NCI-H1417 treated with DMSO at 0.1 percent for 48 hours (cell line): ENCODE results near the gene EIF3K.

Experiments
- DNase-seq: peaks from one replicate; lab custom pipeline; 2025; lab: John Stamatoyannopoulos, UW

EIF3K gene

DNA sequence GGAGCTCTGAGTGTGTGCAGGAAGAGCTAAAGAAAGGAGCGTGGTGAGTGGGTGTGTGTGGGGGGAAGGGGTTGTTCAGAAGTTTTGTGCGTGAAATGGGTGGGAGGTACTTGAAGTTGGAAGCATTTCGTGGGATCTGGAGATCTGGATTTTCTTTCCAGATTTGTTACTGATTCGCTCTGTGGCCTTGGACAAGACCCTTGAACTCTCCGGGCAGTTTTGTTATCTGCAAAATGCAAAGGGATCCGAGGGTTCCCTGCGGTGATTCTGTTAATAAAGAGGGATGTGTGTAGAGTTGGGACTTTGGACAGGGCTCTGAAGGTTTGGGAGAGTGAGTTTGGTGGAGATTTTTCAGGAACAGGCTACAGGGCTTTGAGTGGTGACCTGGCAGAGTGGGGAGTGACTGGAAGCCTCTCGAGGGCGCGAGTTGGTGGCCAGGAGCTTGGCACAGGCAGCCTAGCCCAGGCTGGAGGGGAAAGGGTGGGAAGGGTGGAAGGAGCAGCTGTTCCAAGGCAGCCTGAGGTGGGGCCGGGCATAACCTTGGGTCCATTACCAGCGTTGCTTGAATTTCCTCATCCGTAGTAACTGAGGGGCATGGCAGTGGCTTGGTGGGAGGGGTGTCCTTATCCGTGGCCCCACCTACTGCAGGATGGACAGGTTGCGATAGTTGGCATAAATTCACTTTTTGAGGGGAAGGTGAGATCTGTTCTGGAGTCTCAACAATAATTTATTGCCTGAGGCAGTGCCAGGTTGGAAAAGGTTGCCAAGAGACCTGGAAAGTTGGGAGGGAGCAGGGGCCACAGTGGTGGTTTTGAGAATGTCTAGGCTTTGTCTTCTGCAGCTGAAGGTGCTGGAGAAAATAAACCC lies 30.6 kb downstream of the EIF3K start:
- no peak for DNase-seq

DNA sequence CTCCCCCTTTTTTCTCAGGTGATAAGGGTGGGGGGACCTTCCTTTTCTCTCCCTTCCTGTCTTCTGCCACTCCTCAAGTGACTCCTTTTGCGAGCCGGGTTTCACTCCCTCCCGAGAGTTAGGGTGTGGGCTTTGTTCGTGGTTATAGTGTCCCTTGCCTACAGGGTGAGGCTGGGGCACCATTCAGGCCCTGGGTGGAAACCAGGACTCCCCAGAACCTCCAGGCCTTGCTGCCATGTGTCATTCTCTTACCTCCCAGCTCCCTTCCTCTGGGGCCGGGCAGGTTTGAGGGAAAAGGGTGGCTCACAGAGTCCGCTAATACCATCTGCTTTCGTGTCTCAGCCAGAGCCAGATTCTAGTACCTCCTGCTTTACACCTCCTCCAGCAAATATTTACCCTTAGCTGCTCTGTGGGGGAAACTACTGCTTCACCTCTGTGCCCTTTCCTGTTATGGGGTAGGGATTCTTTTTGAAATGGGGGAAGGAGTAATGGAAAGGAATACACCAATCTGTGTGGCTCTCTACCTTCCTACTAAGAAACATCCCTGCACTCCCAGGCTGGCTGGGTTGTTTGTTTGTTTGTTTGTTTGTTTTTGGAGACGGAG lies 31.3 kb downstream of the EIF3K start:
- no peak for DNase-seq

DNA sequence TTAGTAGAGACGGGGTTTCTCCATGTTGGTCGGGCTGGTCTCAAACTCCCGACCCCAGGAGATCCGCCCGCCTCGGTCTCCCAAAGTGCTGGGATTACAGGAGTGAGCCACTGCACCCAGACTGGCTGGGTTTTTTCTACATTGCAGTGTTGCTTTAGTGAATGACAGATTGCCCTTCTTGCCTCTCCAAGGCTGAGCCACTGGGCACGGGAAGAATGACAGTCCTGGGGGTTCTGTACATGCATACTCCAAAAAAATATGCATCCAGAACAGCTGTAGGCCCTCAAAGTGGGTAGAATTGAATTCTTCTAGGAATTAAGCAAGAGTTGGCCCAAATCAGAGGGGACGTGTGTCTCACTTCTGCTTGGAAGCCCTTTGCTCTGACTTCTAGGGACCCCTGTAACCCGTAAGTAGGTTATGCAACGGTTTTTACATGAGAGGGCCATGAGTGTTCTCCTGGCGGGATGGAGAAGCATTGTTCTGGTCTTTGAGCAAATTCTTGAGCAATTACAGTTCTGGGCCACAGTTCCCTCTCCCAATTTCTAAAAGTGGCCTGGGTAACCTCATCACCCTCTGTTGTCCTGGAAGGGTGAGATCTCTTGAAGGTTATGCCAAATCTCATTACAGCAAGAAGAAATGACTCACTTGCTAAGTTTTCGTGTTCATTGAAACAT lies 32.1 kb downstream of the EIF3K start:
- no peak for DNase-seq

DNA sequence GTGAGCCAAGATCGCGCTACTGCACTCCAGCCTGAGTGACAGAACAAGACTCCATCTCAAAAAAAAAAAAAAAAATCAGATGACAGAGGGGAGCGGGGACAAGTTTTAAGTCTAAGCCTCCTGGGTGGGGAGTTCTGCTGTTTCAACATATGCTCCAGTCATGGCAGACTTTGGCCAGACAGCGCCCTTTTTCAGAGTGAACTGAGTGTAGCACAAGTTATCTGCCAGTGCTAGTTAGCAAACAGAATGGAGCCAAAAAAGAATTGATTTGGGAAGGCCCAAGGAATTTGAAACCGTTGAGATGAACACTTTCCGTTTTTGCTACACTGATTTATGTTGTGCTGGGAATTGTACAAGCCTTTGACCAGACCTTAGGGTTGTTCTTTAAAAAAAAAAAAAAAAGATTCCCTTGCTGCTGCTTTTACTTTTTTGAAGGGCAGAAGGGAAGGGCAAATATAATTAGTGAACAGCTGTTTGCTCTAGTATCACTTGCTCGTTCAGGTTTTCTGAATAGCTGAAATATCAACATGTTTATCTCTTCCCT lies 34.1 kb downstream of the EIF3K start:
- no peak for DNase-seq

DNA sequence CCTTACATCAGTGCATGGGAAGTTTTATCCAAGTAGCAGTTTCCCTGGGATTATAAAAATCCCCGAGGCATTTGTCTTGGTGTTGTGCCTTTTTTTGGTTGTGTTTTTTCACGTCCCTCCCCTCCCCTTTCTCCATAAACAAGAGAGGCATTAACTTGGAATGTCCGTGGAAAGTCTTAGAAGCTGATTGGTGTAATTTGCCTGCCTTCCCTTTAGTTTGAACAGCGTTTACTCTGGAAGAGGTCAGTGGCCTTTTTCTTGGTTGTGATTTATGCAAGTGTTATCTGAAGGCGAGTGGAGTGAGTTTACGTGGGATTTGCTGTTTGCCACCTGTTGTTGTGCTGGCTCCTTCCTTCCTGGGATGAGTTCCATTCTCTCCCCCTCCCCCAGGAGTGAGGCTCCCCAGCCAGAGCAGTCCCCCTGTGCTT lies 35.7 kb downstream of the EIF3K start:
- no peak for DNase-seq

DNA sequence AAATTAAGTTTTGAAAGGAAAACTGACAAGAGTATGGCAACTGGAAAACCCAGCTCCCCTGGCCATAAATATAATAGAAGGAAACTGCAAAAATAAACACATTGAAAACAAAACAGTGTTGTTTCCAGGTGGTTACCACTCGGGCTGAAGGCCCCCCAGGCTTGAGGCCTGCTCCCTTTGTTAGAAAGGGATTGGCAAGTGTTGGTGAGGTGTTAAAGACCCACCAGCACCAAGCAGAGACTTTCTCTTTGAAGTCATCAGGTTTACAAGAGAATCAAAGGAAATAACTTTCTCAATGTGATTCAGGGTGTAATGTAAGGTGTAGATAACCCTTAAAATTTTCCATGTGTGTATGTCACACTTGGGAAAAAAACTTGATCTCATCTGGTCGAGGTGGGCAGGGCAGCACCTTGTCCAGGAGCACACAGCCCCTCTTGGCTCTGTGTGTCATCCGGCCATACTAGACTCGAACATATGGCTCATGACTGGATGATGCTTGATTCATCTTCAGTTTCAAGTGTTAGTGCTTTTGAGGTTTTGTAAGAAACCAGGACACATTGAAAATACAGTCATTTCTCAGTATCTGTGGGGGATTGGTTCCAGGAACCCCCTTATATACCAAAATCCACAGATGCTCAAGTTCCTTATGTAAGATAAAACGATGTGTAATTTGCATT lies 36.3 kb downstream of the EIF3K start:
- no peak for DNase-seq

DNA sequence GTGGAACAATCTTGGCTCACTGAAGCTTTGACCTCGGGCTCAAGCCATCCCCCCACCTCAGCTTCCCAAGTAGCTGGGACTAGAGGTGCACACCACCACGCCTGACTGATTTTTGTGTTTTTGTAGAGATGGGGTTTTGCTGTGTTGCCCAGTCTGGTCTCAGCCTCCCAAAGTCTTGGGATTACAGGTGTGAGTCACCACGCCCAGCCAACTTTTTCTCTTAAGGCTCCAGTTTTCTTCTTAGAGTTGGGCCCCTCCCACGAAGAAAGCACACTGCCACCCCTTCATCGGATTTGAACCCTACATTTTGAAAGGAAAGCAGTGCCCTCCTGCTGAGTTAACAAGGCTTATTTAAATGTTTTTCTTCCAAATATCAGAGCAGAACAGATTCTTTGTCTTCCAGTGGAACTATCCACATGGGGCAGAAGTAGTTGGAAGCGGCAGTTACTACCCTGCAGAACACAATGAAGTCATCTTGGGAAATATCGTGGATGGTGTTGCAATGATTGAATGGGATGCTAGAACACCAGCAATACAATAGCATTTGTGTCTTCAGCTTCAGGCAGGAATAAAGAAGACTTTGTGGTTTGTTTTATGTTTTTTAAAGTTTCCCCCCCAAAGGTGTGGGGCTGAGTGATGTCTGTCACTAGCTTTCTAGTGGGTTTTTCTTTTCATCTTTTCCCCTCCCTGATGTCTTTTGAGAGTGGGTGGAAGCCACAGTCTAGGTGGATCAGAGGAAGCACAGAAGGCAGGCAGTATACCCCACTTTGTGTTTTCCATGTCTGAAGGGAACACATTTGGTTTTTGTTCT lies 37.4 kb downstream of the EIF3K start:
- no peak for DNase-seq

DNA sequence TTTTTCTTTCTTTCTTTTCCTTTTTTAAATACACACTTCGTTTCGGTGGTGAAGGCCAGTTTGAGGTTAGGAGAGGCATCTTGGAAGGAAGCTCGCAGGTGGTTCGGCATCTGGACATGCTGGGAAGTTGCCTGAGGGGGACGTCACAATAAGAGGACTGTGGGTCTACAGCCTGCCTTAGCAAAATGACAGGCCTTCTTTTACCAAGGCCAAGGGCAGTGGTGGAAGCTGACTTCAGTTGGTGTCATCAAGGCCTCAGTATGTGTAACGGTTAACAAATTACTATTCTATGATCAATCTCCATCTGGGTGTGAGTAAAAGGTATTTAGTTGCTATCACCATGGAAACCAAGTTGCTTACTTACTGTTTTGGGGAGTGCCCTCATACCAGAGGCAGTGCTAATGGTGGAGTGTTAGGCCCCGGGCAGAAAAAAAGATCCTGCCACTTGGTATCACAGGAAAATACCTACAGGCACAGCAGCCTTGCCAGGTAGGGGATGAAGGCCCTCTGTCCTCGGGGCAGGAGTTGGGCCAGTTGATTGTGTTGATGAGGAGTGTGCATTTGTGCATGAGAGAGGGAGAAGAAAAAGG lies 38.7 kb downstream of the EIF3K start:
- no peak for DNase-seq

DNA sequence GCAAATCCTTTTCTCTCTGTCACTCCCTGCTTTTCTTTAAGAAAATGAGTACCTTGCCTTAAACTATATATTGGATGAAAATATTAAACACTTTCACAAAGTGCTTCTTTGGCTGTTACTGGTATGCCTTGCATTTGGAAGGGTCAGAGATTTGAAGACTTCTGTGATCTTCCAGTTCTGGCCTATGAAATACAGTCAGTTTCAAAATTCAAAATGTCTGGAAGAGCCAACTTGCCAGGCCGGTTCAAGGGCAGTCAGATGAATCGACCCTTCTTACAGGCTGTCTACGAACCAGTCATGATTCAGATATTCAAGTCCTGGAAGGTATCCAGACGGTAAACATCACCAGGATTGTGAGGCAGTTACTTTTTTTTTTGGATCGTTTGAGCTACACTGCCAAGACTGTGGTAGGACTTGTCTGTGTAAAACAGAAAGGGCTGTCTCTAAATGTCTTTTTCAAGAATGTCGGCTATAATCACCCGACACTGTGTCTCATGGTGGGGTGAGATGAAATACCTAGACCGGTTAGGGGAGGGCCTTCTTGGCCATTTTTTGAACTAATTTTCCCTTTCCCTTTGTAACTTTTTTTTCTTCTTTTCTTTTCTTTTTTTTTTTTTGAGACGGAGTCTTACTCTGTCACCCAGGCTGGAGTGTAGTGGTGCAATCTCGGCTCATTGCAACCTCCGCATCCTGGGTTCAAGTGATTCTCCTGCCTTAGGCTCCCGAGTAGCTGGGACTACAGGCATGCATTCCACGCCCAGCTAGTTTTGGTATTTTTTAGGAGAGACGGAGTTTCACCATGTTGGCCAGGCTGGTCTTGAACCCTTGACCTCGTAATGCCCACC lies 39.7 kb downstream of the EIF3K start:
- no peak for DNase-seq

DNA sequence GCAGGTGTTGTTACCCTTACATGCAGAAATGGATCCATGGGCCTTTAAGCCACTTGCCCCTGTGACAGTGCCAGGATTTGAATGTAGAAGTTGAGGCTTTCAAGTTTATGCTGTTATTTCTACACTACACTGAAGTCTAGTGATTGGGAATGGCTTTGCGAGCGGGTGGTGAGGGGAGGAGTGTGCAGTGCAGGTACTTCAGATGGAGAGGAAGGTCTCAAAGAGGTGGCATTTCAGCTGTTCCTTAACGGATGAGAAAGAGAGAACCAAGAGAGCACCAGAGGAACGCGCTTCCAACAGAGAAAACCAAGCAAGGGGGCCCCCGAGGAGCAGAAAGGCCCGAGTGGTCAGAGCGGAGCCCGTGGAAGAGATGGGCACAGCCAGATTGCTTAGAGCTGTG lies 41.7 kb downstream of the EIF3K start:
- DNase-seq = no peak

DNA sequence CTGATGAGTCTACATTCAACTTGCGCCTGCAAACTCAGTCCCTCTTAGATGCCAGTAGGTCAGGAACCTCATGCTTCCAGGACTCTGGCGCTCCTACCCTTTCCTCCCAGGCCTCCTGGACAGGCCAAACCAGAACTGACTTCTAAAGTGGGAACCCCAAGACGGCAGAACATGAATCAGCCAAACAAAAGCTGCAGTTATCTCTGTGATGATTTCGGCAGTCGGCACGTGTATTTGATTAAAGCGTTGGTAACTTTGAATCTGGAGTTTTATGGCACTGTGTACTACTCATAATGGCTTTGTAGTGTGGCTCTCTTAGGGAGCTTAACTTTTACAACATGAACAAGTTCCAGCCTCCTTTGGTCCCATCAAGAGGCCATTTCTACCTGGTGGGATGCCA lies 42.1 kb downstream of the EIF3K start:
- no peak for DNase-seq

DNA sequence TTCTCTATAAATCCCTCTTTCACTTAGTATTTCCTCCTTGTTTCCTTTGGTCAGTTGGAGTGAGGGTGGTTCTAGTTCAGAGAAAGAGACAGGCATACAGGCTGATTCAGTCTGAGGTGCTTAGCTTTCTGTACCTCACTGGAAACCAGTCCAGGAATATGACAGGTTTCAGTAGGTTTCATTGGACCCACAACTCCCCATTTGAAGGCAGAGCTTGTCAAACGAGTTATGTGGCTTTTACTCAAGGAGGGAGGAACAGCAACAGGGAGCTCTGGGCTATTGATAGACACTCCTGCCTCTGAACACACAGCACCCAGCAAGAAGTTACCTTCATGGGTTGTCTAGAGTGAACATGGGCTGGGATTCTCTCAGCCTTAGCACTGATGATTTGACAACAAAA lies 43.0 kb downstream of the EIF3K start:
- DNase-seq = no peak

DNA sequence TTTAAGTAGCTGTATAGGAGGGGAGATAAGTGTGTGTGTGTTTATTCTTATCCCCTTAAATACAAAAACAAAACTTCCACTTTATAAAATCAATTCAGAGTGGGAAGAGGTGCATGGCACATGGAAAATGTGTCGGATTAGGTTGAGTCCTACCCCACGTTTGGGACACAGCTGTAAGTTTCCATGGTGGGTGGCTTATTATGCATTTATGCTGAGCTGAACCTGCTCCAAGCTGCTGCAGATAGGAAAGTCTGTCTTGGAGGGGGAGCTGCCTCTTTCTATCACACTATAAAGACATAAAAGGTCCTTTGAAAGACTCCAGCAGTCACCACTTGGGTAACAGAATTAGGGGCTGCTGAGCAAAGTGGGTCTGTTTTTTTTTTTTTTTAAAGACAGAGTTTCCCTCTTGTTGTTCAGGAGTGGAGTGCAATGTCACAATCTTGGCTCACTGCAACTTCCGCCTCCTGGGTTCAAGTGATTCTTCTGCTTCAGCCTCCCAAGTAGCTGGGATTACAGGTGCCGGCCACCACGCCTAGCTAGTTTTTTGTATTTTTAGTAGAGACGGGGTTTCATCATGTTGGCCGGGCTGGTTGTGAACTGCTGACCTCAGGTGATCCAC lies 43.7 kb downstream of the EIF3K start:
- DNase-seq = no peak

DNA sequence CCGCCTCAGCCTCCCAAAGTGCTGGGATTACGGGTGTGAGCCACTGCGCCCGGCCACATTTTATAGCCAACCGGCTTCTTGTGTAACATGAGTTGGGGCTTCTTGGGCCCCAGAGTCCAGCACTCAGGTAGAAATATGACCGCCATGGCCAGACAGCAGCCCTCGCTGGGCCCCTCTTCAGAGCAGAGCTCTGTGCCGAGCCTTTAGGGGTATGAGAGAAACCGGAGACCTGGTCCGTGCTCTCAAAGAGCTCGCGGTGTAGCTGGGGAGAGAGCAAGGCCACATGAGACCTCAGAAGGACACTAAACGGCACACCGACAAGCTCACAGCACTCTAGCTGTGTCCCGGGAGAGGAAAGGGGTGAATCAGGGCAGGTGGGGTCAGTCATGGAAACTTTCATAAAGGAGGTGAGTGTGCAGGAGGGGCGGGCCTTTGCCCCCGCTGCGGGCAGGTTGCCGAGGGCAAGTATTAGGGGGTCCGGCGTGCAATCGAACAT lies 44.2 kb downstream of the EIF3K start:
- no peak for DNase-seq

DNA sequence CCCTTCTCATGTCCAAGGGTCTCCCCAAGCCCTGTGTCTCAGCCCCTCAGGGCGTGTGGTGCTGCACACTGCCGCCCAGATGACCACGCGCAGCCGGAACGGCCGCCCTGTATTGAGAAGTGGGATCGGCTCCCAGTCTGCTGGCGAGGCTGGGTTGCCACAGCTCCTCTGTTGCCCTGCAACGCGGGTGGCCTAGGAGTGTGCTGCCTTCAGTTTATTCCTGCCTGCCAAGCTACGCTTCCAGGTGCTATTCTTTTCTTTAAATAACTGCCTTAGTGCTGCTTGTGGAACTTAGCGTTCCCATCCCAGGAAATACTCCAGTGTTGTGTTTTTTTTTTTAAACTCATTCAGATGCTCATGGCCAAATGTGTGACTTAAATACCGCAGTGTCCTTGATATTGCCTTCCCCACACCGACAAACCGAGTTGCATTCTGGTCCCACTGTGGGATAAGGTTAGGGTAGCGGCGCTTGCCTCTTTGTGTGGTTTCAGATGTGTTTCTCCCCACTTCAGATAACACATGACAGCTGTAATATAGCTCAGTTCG lies 45.0 kb downstream of the EIF3K start:
- no peak for DNase-seq

DNA sequence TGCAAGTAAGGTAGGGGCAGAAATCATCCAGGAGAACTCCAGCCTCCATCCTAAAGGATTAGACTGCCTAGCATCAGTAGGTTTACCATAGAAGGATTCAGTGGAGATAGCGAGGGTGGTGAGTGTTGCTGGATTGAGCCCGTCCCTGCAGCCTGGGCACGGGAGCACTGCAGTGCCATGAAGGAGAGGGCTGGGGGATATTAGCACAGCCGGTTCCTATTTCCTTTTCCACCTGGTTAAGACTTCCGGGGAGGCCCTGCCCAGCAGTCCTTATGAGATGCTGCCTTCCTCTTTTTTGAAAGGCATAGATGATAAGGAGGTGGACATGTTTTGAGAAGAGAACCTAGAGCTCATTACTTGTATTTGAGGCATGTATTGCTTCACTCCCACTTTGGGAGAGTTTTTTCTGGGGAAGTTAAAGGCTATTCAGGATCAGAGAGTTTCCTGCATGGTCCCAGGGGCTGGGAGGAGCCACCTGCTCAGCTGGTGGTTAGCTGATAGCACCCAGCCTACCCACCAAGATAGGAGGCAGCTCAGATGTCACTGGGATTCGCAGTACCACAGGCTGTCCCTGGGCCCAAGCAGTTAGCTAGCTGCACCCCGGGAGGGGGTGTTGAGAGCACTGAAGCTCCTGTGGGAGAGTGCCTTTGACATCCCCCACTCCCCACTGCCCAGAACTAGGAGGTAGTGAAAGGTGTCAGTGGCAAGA lies 45.7 kb downstream of the EIF3K start:
- no peak for DNase-seq

DNA sequence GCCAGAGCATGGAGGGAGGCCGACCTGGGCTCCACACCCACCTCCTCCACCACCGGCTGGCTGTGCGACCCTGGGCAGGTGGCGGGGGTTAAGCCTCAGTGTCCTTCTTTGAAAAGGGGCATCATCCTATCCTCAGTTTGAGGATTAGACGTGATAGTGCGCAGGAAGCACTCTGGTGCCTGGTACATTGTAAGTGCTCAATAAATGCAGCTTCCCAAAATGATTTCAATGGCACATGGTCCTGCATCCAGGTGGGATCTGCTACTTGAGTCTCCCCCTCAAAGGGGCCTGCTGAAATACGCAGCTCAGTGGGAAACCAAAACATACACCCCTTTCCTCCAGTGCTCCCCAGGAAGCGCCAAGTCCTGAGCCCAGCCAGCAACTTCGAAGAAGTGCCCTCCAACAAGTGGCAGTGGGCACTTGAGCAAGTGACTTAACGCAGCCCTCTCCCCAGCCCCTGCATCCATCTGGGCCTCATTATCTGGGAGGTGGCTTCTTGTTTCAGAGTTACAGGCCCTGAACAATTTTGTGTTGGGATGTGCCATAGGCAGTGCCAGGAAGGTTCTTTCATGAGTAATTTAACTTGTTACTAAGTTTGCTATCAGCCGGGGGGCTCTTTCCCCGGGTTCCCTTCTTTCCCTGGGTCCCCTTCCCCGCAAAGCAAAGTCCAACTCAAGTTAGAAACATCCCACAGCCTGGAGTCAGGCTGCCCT lies 46.4 kb downstream of the EIF3K start:
- DNase-seq = no peak
